ENCODE measurements around the gene SSMEM1.

GRCh38 chr7:130254555-130254954, 46.9 kb downstream of the SSMEM1 start:
- no peak for TF ChIP-seq CTCF (IDR thresholded peaks at IDR 0.05)
- no peak for TF ChIP-seq POLR2A (IDR thresholded peaks at IDR 0.05)

Data from uterus (tissue), 2 donors.